Umbilical cord (tissue), 2 donors: ENCODE measurements around the gene POM121. TPM values are rescaled to one million over a fixed set of nuclear protein-coding genes. Genes with fewer than 3 reads are reported as not detected.
"Not testable (repeated sequence)": the region's sequence is repeated elsewhere in the genome, so short reads cannot be mapped to it uniquely, and the experiment has no call there.

ENCODE experiments used
- DNase-seq: peaks from one replicate; pipeline ENCODE4 v3.0.0-alpha.2; 2015; ENCODE audit warnings: low spot score
- total RNA-seq: library from RNA; depleted of rRNA; stranded (reverse); fragments of >200 nt; gene quantifications from one replicate; pipeline ENCODE4 v1.2.3, GENCODE V29; 2014; ENCODE audit warnings: low replicate concordance; ENCODE audit not compliant: insufficient read depth

POM121 gene
- total RNA-seq = 7.0 TPM

DNA sequence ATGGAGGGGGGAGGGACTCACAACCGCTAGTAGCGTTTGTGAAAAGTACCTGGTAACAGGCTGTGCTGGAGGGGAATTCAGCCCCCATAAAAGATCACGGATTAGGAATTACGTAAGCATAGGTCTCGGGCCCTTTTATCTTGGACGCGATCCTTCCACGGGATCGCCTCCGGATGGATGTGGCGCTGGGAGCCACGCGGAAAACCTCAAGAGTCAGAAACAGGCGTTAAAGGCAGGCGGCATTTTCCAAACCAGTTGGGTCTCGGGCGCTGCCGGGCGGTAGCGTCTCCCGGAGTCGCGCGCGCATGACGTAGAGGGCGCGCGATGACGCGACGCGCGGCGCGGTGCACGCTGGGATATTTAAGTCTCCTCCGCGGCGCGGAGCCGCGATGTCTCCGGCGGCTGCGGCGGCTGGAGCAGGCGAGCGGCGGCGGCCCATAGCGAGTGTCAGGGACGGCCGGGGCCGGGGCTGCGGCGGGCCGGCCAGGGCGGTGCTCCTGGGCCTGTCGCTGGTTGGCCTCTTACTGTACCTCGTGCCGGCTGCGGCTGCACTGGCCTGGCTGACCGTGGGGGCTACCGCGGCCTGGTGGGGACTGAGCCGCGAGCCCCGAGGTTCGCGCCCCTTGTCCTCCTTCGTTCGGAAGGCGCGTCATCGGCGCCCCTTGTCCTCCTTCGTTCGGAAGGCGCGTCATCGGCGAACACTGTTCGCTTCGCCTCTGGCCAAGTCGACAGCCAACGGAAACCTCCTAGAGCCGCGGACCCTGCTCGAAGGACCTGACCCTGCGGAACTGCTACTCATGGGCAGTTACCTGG lies at the start of gene POM121:
POM121 (plus strand) TSS at position 363 of the 813 bp plus-strand sequence; CDS start at position 390, 27 bp downstream.
- peak; percentile 84 for DNase-seq

DNA sequence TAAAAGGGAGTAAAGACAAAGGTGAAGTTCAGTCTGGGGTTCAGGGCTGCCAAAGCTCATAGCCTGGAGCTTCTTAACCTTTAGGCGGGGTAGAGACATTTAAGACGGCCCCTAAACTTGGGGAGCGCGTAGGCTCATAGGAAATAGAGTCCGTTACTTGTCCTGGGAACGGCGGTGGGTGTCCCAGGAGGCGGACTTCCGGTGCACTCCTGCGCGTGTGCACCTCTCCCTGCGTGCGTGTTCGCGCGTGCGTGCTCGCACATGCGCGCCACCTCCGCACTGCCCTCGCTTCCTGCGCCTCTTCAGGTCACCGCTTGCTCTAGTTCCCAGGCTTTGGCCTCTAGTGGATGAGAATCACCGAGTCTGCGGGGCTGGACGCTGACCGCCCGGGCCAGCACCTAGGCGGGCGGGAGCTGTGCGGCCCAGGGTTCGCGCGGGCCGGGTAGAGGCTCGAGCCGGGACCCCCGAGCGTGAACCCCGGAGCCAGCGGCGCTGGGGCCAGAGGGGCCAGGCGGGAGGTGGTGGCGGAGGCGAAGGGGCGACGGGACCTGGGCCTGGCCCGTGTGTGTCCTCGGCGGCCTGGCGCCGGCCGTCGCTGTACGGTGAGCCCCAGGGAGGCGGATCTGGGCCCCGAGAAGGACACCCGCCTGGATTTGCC lies 45.7 kb upstream of the POM121 start:
- DNase-seq = peak; percentile 90

DNA sequence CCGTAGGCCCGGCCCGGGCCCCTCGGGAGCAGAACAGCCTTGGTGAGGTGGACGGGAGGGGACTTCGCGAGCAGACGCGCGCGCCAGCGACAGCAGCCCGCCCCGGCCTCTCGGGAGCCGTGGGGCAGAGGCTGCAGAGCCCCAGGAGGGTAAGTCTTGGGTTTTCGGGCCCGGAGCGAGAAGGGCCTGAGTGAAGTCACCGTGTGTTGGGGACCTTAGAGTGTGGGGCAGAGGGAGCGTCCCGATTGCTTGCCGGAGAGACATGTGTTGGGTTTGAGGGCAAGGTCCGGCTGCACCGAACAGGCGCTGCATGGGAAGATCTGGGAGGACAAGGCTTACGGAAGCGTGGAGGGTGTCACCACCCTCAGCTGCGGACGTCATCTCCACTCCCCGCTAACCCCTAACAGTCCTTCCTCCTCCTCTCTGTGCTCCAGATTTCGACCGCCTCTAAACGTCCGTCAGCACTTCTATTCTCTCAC lies 45.1 kb upstream of the POM121 start:
- peak; percentile 58 for DNase-seq

DNA sequence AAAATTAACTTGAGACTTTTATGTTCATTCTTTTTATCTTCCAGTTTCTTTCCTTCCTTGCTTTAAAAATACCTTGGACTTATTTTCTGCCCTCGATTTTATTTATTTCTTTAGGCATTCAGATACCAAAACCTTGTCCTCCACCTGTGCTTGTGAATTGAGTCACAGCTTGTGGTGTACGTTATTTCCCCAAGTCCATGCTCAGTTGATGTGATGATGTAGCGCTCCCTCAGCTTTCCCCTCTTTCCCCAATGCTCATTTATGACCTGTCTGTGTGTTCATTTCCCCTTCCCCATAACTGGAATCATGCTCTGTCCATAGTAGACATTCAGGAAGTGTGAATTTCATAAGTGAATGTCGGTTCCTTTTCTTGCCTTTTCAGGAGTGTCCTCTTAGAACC lies 33.1 kb upstream of the POM121 start:
- DNase-seq = not testable (repeated sequence)

DNA sequence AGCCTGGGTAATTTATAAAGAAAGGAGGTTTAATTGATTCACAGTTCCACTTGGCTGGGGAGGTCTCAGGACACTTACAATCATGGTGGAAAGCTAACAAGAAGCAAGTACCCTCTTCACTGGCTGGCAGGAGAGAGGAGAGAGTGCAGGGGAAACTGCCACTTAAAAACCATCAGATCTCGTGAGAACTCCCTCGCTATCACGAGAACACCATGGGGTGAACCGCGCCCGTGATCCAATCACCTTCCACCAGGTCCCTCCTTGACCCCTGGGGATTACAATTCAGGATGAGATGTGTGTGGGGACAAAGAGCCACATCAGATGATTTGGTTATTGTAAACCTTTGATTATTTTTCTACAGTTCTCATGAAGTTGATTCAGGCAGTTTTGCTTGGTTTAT lies 20.2 kb upstream of the POM121 start:
- not testable (repeated sequence) for DNase-seq

DNA sequence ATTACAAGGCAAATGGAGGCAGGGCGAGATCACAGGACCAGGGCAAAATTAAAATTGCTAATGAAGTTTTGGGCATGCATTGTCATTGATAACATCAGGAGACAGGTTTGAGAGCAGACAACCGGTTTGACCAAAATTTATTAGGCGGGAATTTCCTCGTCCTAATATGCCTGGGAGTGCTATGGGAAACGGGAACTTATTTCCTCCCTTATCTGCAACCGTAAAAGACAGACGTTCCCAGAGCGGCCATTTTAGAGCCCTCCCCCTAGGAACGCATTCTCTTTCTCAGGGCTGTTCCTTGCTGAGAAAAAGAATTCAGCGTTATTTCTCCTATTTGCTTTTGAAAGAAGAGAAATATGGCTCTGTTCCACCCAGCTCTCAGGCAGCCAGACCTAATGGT lies 16.5 kb upstream of the POM121 start:
- DNase-seq = not testable (repeated sequence)

DNA sequence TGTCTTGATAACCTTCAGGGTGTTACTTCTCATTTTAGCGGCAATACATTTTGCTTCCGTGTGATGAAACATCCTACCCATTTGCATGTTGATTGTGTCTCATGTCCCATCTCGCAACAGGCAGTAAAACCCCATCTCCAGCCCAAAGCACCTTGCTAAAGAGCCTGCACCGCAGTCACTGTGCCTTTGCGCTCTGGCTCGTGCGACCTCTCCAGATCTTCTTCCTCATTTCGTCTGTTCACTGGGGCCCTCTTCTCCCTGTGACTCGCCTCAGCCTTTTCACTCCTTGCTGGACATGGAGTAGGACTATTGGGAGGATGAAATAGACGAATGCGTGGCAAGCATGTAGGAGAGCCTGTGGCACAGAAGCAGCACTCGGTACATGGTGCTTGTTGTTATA lies 13.5 kb upstream of the POM121 start:
- DNase-seq = not testable (repeated sequence)

DNA sequence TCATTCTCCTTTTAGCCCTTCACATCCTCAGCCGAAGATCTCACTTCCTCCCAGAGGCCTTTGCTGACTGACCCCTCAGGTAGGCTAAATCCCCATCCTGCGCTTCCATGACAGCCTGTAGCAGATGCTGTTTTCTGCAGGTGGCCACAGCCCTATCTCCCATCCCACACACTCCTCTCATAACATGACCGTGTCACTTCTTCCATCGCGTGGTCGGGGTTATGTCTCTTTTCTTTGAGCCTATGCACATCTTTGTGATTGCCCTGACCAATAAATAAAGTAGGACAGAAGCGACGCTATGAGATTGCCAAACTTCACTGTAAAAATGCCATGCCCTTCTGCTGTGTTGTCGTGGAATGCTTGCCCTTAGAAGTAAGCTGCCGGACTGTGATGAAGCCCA lies 11.1 kb upstream of the POM121 start:
- DNase-seq = not testable (repeated sequence)

DNA sequence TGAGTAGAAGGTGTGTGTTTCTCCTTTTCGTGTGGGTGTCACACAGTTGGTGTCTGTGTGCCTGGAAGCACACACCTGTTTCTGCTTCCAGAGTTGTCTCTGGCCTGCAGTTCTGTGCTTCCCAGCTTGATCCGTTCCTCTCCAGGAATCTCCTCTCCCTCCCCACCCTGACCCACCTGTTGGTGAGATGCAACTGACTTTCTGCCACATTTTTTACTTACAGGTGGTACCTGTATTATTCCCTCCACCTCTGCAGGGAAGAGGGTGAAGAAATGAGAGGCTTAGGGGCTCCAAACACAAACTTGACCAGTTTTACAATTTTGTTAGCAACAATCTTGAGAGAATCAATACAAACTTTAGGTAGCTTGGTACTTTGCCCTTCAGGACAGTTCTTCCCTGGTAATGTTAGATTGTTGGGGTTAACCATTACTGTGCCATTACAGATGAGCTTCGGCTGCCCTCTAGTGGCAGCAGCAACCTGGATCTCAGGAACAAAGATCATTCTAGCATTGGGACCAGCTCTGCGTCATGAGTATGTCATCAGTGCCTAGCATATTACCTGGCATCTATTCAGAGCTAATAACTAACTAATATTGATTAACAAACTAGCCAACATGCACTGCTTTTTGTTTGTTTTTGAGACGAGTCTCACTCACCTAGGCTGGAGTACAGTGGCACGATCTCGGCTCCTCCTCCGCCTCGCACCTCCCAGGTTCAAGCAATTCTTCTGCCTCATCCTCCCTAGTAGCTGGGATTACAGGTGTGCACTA lies 10.0 kb upstream of the POM121 start:
- peak; percentile 26 for DNase-seq

DNA sequence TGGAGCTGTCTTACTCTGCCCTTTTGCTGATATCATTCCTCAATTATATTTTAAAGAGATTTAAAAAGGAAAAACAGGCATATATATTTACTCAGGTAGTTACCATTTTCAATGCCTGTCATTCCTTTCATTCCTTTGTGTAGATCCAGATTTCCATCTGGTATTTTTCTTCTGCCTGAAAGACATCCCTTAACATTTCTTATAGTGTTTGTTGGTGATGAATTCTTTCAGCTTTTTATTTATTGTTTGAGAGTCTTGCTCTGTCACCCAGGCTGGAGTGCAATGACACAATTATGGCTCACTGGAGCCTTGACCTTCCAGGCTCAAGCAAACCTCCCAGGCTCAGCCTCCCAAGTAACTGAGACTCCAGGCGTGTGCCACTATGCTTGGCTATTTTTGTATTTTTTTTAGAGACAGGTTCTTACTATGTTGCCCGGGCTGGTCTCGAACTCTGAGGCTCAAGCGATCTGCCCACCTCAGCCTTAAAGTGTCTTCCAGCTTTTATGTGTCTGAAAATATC lies 5.6 kb upstream of the POM121 start:
- DNase-seq = no peak

DNA sequence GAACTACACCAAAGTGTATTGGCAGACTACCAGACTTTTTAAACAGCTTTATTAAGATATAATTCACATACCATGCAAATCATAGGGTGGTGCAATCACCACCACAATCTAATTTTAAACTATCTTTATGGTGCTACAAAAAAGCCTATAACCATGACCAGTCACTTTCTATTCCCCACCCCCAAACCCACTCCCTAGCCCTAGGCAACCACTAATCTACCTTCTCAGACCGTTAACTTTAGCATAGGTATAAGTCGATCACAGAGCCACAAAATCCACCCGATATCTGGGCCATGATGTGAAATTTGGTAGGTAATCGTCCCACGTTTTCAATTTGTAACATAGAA lies 536 bp upstream of the POM121 start:
- no peak for DNase-seq

DNA sequence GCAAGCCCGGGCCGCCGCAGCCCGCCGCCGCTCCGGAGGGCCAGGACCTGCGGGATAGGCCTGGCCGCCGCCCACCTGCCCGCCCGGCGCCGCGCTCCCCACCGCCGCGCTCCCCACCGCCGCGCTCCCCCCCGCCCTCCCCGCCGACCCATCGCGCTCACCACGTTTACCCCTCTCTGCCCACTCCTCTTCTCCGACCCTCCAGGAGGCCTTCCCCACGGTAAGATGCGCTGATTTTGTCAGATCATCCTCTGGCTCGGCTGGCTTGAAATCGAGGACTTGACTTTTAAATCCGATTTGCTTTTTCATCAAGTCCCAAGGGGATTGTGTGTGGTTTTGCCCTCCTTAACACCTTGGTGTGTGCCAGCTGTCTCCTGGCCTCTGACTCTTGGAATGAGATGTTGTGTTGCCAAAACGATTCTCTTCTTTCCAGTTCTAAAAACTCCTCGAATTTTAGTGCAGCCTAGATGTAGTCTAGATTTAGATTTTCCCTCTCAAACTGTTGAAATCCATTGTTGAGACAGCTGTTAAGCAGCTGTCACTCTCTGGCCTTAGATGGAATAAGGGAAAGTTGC lies 738 bp downstream of the POM121 start:
- DNase-seq = no peak

DNA sequence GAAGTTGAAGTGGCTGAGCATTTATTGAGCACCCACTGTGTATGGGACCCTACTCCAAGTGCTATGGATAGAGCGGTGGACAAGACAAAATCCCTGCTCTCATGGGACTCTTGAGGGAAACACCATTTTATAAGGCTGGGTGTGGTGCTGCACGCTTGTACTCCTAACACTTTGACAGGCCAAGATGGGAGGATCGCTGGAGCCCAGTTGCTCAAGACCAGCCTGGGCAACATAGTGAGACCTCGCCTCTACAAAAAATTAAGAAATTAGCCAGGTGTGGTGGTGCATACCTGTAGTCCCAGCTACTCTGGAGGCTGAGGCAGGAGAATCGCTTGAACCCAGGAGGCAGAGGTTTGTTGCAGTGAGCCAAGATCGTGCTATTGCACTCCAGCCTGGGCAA lies 2.9 kb downstream of the POM121 start:
- DNase-seq = not testable (repeated sequence)

DNA sequence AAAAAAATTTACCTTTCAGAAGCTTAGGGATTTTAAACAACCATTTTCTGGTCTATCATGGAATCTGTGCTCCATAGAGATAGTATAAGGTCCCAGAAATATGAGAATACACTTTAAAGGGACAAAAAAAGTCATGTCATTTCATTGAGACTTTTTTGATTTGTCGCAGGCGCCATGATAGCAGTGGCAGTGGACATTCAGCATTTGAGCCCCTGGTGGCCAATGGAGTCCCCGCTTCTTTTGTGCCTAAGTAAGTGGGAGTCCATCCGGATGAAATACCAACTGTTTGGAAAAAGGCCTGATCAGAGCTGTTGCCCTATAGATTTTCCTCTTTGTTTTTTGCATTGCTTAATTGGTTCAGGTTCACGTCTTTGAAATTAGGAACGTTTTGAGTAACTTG lies 3.3 kb downstream of the POM121 start:
- DNase-seq = not testable (repeated sequence)

DNA sequence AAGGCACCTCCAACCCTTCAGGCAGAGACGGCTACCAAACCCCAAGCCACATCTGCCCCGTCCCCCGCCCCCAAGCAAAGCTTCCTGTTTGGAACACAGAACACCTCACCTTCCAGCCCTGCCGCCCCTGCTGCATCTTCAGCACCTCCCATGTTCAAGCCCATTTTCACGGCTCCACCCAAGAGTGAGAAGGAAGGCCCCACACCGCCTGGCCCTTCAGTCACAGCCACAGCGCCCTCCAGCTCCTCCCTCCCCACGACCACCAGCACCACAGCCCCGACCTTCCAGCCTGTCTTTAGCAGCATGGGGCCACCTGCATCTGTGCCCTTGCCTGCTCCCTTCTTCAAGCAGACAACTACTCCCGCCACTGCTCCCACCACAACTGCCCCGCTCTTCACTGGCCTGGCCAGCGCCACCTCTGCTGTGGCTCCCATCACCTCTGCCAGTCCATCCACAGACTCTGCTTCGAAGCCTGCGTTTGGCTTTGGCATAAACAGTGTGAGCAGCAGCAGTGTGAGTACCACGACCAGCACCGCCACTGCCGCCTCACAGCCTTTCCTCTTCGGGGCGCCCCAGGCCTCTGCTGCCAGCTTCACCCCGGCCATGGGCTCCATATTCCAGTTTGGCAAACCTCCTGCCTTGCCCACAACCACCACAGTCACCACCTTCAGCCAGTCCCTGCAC lies 17.3 kb downstream of the POM121 start:
- not testable (repeated sequence) for DNase-seq

DNA sequence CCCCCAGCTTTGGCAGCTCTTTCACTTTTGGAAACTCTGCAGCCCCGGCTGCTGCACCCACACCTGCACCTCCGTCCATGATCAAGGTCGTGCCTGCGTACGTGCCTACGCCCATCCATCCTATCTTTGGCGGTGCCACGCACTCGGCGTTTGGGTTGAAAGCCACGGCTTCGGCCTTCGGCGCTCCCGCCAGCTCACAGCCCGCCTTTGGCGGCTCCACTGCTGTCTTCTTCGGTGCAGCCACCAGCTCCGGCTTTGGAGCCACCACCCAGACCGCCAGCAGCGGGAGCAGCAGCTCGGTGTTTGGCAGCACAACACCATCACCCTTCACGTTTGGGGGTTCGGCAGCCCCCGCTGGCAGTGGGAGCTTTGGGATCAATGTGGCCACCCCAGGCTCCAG lies 18.1 kb downstream of the POM121 start:
- not testable (repeated sequence) for DNase-seq

DNA sequence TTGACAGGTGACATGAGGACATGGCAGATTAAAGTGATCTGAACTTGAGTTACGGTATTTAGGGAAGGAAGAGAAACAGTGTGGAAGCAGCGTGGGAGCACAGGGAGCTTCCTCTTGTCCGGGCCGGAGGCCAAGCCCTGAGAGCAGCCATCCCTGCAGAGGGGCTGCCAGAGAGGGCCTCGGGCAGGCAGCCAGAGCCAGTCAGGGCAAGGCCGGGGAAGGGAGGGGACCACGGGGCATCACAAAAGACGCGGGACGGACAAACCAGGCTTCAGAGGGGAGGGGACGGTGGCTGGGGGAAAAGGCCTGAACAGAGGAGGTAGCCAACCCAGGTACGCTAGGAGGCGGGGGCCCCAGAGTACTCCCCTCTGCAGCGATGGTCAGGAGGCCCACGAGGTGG lies 20.0 kb downstream of the POM121 start:
- DNase-seq = not testable (repeated sequence)

DNA sequence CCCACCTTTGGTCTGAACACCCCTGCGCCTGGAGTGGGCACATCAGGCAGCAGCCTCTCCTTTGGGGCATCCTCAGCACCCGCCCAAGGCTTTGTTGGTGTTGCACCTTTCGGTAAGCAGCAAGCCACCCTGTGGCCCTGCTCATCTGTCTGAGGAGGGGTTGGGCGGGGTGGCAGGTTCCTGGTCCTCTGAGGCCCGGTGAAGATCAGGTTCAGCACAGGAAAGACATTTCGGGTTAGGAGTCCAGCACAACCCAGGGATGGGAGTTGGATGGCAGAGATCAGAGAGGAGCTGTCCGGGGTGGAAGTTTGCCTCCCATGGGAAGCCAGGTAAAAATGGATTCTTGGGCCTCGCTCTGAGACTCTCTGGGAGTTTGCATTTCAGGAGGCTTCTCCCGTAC lies 20.7 kb downstream of the POM121 start:
- DNase-seq = not testable (repeated sequence)

DNA sequence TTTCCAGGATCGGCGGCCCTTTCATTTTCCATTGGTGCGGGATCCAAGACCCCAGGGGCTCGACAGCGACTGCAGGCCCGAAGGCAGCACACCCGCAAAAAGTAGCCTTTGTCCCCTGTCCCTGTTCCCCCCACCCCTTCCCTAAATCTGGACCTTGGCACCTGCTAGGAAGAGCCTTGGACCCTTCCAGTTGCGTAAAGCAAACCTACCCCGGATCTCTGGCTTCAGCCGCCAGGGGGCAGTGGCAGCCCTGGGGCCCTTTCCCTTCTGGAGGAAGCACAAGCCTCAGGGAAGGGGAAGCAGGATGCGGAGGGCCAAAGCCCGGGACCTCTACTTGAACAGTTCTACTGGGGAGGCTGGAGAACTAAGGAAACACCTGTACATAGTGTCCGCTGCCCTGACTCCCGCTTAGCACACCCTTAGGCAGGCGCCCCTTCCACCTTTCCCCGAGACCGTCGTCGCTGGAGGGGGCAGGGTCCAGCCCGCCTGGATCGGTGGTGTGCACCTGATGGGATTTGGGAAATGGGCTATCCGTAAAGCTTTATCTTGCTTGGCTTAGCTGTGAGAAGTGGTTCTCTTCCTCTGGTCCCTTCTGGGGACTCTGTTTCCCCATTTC lies 21.3 kb downstream of the POM121 start:
- DNase-seq = not testable (repeated sequence)

DNA sequence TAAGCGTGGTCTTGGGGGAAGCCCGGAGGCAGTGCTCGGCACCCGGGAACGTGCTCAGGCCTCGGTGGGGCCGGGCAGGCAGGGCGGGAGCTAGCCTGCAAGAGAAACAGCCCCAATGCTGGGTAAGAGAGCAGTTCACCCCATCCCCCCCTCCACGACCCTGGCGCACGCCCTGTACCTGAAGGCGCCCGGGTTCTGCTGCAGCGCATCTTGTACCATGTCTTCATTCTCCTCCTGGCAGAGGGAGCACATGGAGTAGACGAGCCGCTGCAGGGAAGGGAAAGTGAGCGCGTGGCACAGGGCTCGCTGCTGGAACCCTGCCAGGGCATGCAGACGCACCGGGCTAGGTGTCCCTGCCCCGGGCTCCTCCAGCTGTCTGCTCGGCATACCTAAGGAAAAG lies 23.8 kb downstream of the POM121 start:
- DNase-seq = not testable (repeated sequence)
